ENCODE data around the gene CHORDC1. TPM values are rescaled to one million over a fixed set of nuclear protein-coding genes. Genes with fewer than 3 reads are reported as not detected.

CHORDC1 gene
- total and polyA plus RNA-seq, 2 donors (not counting 3 experiments of a cell fraction or from before 2014, with no cell fraction given) = 30.3 to 56.8 TPM

GRCh38 chr11:90237004-90237403 lies 14.2 kb upstream of the CHORDC1 start:
- POLR2A ChIA-PET = no interaction called here
- H3K27ac ChIP-seq (ENCODE audit: insufficient read depth, low read depth, low read length) = no peak overlapping the region
- H3K9me1 ChIP-seq (replicated peaks; ENCODE audit: control insufficient read depth, extremely low read depth, insufficient read depth, low read length) = no peaks in the 10 kb centered on the region
- no peak for DNase-seq (ENCODE audit: low read depth, low spot score)
- no TSS peak for BruUV-seq (replicated peaks)
- H4K20me1 ChIP-seq (replicated peaks; ENCODE audit: control insufficient read depth, extremely low read depth, insufficient read depth, low read length) = no peaks in the 10 kb centered on the region
- dilution Hi-C loops (cut with MboI; ENCODE audit: extremely low pct_ligation_motif_present, low sequenced_read_pairs) (no loop called here), intact Hi-C loops (cut with micrococcal nuclease) (no loop called here)
- H2AFZ ChIP-seq (ENCODE audit: low read depth, low read length) = no peak overlapping the region
- H3K79me2 ChIP-seq (ENCODE audit: control insufficient read depth, insufficient read depth, low read length) = no peaks in the 10 kb centered on the region
- peaks cover 3 to 14% of the 10 kb centered on the region in 2 experiments for H3K27me3 ChIP-seq (ENCODE audit: control insufficient read depth in 2 of 2, insufficient read depth in 2 of 2, low read length in 2 of 2)
- H3K9me3 ChIP-seq (replicated peaks; ENCODE audit: control insufficient read depth, insufficient read depth, low read length) = no peaks in the 10 kb centered on the region
- H3K9ac ChIP-seq (replicated peaks; ENCODE audit: extremely low read depth, insufficient read depth, low read length) = no peak overlapping the region
- H3K36me3 ChIP-seq (ENCODE audit: control insufficient read depth in 2 of 2, extremely low read depth in 1 of 2, insufficient read depth in 2 of 2, low read length in 2 of 2) = no peaks in the 10 kb centered on the region
- no peaks in the 10 kb centered on the region for H3K4me1 ChIP-seq (ENCODE audit: control insufficient read depth, extremely low read depth, insufficient read depth, low read length)
- H3K4me2 ChIP-seq (ENCODE audit: insufficient read depth, low read length) = no peak overlapping the region
- CTCF ChIA-PET = interaction anchor here (1.0 kb wide), 1 partner anchor 14 kb away, joined by 3 read pairs; no protein-coding TSS in a partner anchor
- FAIRE-seq = no peak
- no peak for TF ChIP-seq MAX (IDR thresholded peaks at IDR 0.05; ENCODE audit: insufficient read depth, insufficient read length)
- no peak for TF ChIP-seq POLR2A (IDR thresholded peaks at IDR 0.05; ENCODE audit: low read depth, low read length)
- TF ChIP-seq GATA2 (IDR thresholded peaks at IDR 0.05; ENCODE audit: insufficient read depth, insufficient read length, low read depth, low read length) = no peak
- TF ChIP-seq CTCF (IDR thresholded peaks at IDR 0.05; ENCODE audit: extremely low read depth in 1 of 2, insufficient read depth in 1 of 2, low read depth in 1 of 2, low read length in 2 of 2) = no peak
- no peak for TF ChIP-seq EZH2 (IDR thresholded peaks at IDR 0.05; ENCODE audit: borderline replicate concordance, low read depth, low read length, severe bottlenecking)
- TF ChIP-seq MYC (IDR thresholded peaks at IDR 0.05; ENCODE audit: low read depth, low read length) = no peak
- TF ChIP-seq POLR2AphosphoS5 (IDR thresholded peaks at IDR 0.05; ENCODE audit: insufficient read depth, low read depth, low read length) = no peak
- no peak for TF ChIP-seq FOS (IDR thresholded peaks at IDR 0.05; ENCODE audit: borderline replicate concordance, insufficient read depth, low read length)
- no peak for TF ChIP-seq JUN (IDR thresholded peaks at IDR 0.05; ENCODE audit: borderline replicate concordance, insufficient read depth, insufficient read length, low read depth)
- H3K4me3 ChIP-seq (replicated peaks in 1 of 3; ENCODE audit: insufficient read depth in 1 of 3, low read depth in 1 of 3, low read length in 3 of 3) = no peak overlapping the region

All from endothelial cell of umbilical vein (primary cell).